PFSK-1 (cell line): ENCODE measurements around the gene SSX4B.
"Not testable (repeated sequence)": the region's sequence is repeated elsewhere in the genome, so short reads cannot be mapped to it uniquely, and the experiment has no call there.

Source experiments
- FOXP2 ChIP-seq: optimal IDR thresholded peaks from 2 replicates; pipeline ENCODE3; 2011; ENCODE audit warnings: borderline replicate concordance, control low read depth, inconsistent platforms; ENCODE audit not compliant: insufficient read depth; ENCODE audit errors: extremely low read length, extremely low read depth
- POLR2AphosphoS5 ChIP-seq: IDR thresholded peaks from 2 replicates; pipeline ENCODE4 v1.6.1; 2012; ENCODE audit warnings: low read depth, mild to moderate bottlenecking, control low read depth, low read length, moderate library complexity
- SIN3A ChIP-seq: IDR thresholded peaks from 2 replicates; pipeline ENCODE4 v1.6.1; 2012; ENCODE audit warnings: mild to moderate bottlenecking, low read length, moderate library complexity, borderline replicate concordance; ENCODE audit not compliant: insufficient read depth
- TAF1 ChIP-seq: IDR thresholded peaks from 2 replicates; pipeline ENCODE4 v1.6.1; 2012; ENCODE audit warnings: low read length, control low read depth, borderline replicate concordance; ENCODE audit not compliant: insufficient read depth
- TF ChIP-seq, protein P1 (sequence below), 2 experiments: IDR thresholded peaks; 2 replicates each; pipeline versions ENCODE4 v1.6.1 to v1.8.0; 2011 to 2012; ENCODE audit warnings: low read depth in 2 of 2, low read length in 2 of 2, control low read depth in 1 of 2, inconsistent platforms in 1 of 2, mild to moderate bottlenecking in 1 of 2, moderate library complexity in 1 of 2; ENCODE audit not compliant: insufficient read depth in 1 of 2

SSX4B gene

DNA sequence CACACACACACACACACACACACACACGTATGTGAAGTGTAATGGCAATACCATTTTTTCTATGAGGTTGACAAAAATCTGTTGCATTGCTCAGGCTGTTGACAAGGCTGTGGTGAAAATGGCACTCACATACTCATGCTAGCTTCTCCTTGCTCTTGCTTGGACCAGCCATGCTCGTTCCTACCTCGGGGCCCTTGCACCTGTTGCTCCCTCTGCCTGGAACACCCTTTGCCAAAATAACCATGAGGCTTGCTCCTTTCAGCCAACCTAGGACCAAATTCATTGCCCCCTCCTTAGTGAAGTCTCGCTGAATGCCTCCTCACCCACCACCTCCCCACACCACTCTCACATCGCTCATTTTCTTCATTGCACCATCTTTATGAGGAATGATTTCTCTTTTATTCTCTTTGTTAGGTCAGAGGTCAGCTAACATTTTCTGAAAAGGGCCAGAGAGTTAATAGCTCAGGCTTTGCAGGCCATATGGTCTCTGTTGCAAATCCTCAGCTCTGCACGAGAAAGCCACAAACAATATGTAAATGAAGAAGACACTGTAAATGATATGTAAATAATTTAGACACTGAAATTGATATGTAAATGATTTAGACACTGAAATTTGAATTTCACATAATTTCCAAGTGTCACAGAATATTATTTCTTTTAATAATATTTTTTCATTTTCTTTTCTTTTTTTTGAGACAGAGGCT is 45.0 kb upstream of the SSX4B start:
- TF ChIP-seq SIN3A (no peak), FOXP2 (no peak), POLR2AphosphoS5 (no peak)
- TF ChIP-seq, protein P1, sequence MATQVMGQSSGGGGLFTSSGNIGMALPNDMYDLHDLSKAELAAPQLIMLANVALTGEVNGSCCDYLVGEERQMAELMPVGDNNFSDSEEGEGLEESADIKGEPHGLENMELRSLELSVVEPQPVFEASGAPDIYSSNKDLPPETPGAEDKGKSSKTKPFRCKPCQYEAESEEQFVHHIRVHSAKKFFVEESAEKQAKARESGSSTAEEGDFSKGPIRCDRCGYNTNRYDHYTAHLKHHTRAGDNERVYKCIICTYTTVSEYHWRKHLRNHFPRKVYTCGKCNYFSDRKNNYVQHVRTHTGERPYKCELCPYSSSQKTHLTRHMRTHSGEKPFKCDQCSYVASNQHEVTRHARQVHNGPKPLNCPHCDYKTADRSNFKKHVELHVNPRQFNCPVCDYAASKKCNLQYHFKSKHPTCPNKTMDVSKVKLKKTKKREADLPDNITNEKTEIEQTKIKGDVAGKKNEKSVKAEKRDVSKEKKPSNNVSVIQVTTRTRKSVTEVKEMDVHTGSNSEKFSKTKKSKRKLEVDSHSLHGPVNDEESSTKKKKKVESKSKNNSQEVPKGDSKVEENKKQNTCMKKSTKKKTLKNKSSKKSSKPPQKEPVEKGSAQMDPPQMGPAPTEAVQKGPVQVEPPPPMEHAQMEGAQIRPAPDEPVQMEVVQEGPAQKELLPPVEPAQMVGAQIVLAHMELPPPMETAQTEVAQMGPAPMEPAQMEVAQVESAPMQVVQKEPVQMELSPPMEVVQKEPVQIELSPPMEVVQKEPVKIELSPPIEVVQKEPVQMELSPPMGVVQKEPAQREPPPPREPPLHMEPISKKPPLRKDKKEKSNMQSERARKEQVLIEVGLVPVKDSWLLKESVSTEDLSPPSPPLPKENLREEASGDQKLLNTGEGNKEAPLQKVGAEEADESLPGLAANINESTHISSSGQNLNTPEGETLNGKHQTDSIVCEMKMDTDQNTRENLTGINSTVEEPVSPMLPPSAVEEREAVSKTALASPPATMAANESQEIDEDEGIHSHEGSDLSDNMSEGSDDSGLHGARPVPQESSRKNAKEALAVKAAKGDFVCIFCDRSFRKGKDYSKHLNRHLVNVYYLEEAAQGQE (IDR thresholded peaks at IDR 0.05; ENCODE audit: insufficient read depth in 1 of 2, low read depth in 2 of 2, low read length in 2 of 2) = no peak

DNA sequence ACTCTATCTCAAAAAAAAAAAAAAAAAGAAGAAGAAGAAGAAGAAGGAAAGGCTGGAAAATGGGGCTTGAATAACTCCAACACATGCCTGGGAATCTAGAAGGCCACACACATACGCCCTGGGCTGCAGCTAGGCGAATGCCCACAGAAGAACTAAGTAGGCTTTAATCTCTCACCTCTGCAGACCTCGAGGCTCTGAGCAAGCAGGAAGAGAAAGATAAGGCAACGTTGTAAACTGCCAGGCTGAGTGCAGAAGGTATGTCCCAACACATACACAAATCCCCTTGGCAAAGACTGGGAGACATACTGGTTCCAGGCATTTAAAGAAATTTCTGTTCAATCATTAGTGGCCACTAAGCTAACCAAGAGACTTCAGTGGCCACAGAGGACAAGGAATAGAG is 39.9 kb upstream of the SSX4B start:
- TF ChIP-seq, protein P1 (IDR thresholded peaks at IDR 0.05; ENCODE audit: insufficient read depth in 1 of 2, low read depth in 2 of 2, low read length in 2 of 2) = no peak
- no peak for TF ChIP-seq FOXP2
- TF ChIP-seq TAF1 = no peak
- TF ChIP-seq POLR2AphosphoS5 = no peak
- TF ChIP-seq SIN3A = no peak

DNA sequence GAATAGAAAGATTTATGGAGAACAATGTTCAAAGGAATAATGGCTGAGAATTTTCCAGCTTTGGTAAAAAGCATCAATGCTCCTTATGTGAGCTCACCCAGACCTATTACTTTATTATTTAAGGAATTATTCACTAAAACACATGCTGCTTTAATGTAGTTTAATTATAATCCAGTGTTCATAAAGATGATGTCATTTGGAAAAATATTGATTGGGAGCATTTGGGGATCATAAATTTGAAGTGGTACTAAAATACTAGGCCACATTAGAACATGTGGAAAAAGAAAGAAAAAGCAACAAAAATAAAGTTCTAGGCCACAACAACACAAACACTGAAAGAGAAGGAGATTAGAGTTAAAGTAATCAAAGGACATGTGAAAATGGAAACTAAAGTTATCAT is 38.3 kb upstream of the SSX4B start:
- TF ChIP-seq, protein P1 (IDR thresholded peaks at IDR 0.05; ENCODE audit: insufficient read depth in 1 of 2, low read depth in 2 of 2, low read length in 2 of 2) = no peak
- TF ChIP-seq FOXP2 = no peak

DNA sequence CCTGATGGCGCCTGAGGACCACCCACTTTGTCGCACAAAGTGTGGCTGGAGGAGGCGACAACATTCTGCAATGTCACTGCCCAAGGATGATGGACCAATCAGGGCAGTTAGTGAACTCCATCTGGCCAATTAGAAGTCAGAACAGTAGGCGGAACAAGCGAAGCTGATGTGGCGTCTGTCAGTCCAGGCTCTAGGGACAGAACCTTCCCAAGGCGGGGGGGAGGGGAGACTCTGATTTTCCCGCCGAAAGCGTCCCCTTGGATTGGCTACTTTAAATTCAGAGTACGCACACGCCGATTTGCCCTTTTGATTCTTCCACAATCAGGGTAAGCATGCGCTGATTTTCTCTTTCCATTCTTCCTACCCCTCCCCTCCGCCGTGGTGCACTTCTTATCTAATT is 28.5 kb downstream of the SSX4B start, which contains the start of gene SSX4:
SSX4 (plus strand) TSS at position 301 of the 400 bp plus-strand sequence. CDS start 515 bp downstream, outside the sequence.
- TF ChIP-seq POLR2AphosphoS5, SIN3A: not testable (repeated sequence)
- TF ChIP-seq, protein P1 (IDR thresholded peaks at IDR 0.05; ENCODE audit: insufficient read depth in 1 of 2, low read depth in 2 of 2, low read length in 2 of 2) = not testable (repeated sequence)

DNA sequence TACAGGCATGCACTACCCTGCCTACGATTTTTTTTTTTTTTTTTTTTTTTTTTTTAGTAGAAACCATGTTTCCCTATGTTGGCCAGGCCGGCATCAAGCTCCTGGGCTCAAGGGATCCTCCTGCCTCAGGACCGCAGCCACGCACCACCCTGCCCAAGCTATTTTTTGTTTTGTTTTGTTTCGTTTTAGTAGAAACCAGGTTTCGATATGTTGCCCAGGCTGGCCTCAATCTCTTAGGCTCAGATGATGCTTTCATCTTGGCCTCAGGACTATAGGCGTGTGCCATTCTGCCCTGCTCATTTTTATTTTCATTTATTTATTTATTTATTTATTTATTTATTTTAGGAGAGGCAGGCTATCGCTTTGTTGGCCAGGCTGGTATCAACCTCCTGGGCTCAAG is 54.1 kb downstream of the SSX4B start:
- TF ChIP-seq, protein P1 (IDR thresholded peaks at IDR 0.05; ENCODE audit: insufficient read depth in 1 of 2, low read depth in 2 of 2, low read length in 2 of 2) = no peak
- no peak for TF ChIP-seq SIN3A
- TF ChIP-seq POLR2AphosphoS5 = no peak
- no peak for TF ChIP-seq FOXP2
- no peak for TF ChIP-seq TAF1
